Measurements from ENCODE around the gene ADAP1. TPM values are rescaled to one million over a fixed set of nuclear protein-coding genes. Genes with fewer than 3 reads are reported as not detected.
A peak's percentile ranks its signal among the peaks of the same experiment; 100 is the strongest.
"Not testable (repeated sequence)": the region's sequence is repeated elsewhere in the genome, so short reads cannot be mapped to it uniquely, and the experiment has no call there.

The ADAP1 gene
- total and polyA plus RNA-seq, 2 experiments from 2014 or later: 0.24 to 1.1 TPM

GRCh38 chr7:961546-962400, 7.3 kb upstream of the ADAP1 start:
- Histone ChIP-seq H3K9ac (no peak overlapping the region), H3K4me2 (ENCODE audit: unreplicated experiment) (no peak overlapping the region), H4K20me1 (ENCODE audit: insufficient read depth) (no peaks in the 10 kb centered on the region), H3K4me3 (no peak overlapping the region), H2AFZ (no peak overlapping the region), H3K4me1 (ENCODE audit: insufficient read depth) (peaks cover 7% of the 10 kb centered on the region), H3K27me3 (replicated peaks; ENCODE audit: insufficient read depth) (peaks cover 4% of the 10 kb centered on the region; the same call in 1 of the 2 replicates), H3K36me3 (ENCODE audit: low read depth) (no peaks in the 10 kb centered on the region), H3F3A (ENCODE audit: insufficient read depth) (peaks cover 10% of the 10 kb centered on the region), H3K9me2 (ENCODE audit: insufficient read depth) (no peaks in the 10 kb centered on the region), H3K27ac (no peak overlapping the region), H3K9me3 (ENCODE audit: low read depth) (no peaks in the 10 kb centered on the region), H3K79me2 (ENCODE audit: insufficient read depth) (no peaks in the 10 kb centered on the region)
- TF ChIP-seq EZH2 (IDR thresholded peaks at IDR 0.05; ENCODE audit: insufficient read depth, poor library complexity, severe bottlenecking) (no peak), EZH2phosphoT487 (IDR thresholded peaks at IDR 0.05; ENCODE audit: insufficient read depth, low read depth) (no peak)
- DNase-seq: no peak
- 81 to 84% methylated on average over 18 to 37 of the region's 37 CpGs for WGBS, 2 experiments (ENCODE audit: low coverage in 1 of 2, low lambda C conversion rate in 2 of 2, missing lambda C conversion rate in 2 of 2)
- in situ Hi-C loops (cut with MboI): no loop called here

GRCh38 chr7:960972-961371, 6.5 kb upstream of the ADAP1 start:
- H3F3A ChIP-seq (ENCODE audit: insufficient read depth); H3K79me2 ChIP-seq (ENCODE audit: insufficient read depth); H3K36me3 ChIP-seq (ENCODE audit: low read depth); H4K20me1 ChIP-seq (ENCODE audit: insufficient read depth); H3K4me3 ChIP-seq; in situ Hi-C loops (cut with MboI); H3K4me2 ChIP-seq (ENCODE audit: unreplicated experiment); H3K9me2 ChIP-seq (ENCODE audit: insufficient read depth); H3K9me3 ChIP-seq (ENCODE audit: low read depth); H3K27ac ChIP-seq; H2AFZ ChIP-seq; H3K9ac ChIP-seq; H3K27me3 ChIP-seq (replicated peaks; ENCODE audit: insufficient read depth); H3K4me1 ChIP-seq (ENCODE audit: insufficient read depth): not testable (repeated sequence)
- DNase-seq: peak; percentile 23
- 23% methylated on average over 13 of the region's 13 CpGs for WGBS, 2 experiments (ENCODE audit: low coverage in 1 of 2, low lambda C conversion rate in 2 of 2, missing lambda C conversion rate in 2 of 2)

GRCh38 chr7:960269-960871, 5.9 kb upstream of the ADAP1 start:
- H3K27ac ChIP-seq: no peak overlapping the region
- no peak overlapping the region for H3K4me2 ChIP-seq (ENCODE audit: unreplicated experiment)
- H3K27me3 ChIP-seq (replicated peaks; ENCODE audit: insufficient read depth): peaks cover 4% of the 10 kb centered on the region; the same call in 1 of the 2 replicates
- peaks cover 4% of the 10 kb centered on the region for H3K4me1 ChIP-seq (ENCODE audit: insufficient read depth)
- DNase-seq: no peak
- no peak overlapping the region for H3K9ac ChIP-seq
- H4K20me1 ChIP-seq (ENCODE audit: insufficient read depth): no peaks in the 10 kb centered on the region
- no peaks in the 10 kb centered on the region for H3K9me2 ChIP-seq (ENCODE audit: insufficient read depth)
- in situ Hi-C loops (cut with MboI): no loop called here
- 47 to 53% methylated on average over 31 of the region's 31 CpGs for WGBS, 2 experiments (ENCODE audit: low coverage in 1 of 2, low lambda C conversion rate in 2 of 2, missing lambda C conversion rate in 2 of 2)
- no peak overlapping the region for H2AFZ ChIP-seq
- TF ChIP-seq EZH2 (IDR thresholded peaks at IDR 0.05; ENCODE audit: insufficient read depth, poor library complexity, severe bottlenecking) (no peak), EZH2phosphoT487 (IDR thresholded peaks at IDR 0.05; ENCODE audit: insufficient read depth, low read depth) (no peak)
- peaks cover 5% of the 10 kb centered on the region for H3F3A ChIP-seq (ENCODE audit: insufficient read depth)
- H3K9me3 ChIP-seq (ENCODE audit: low read depth): no peaks in the 10 kb centered on the region
- no peaks in the 10 kb centered on the region for H3K79me2 ChIP-seq (ENCODE audit: insufficient read depth)
- no peak overlapping the region for H3K4me3 ChIP-seq
- H3K36me3 ChIP-seq (ENCODE audit: low read depth): no peaks in the 10 kb centered on the region

- DNase-seq; H3K36me3 ChIP-seq (ENCODE audit: low read depth); H3K9me2 ChIP-seq (ENCODE audit: insufficient read depth); H3K9me3 ChIP-seq (ENCODE audit: low read depth); H3K27ac ChIP-seq; H2AFZ ChIP-seq; H3K9ac ChIP-seq; H4K20me1 ChIP-seq (ENCODE audit: insufficient read depth); in situ Hi-C loops (cut with MboI); H3F3A ChIP-seq (ENCODE audit: insufficient read depth); H3K79me2 ChIP-seq (ENCODE audit: insufficient read depth); H3K4me2 ChIP-seq (ENCODE audit: unreplicated experiment); H3K4me1 ChIP-seq (ENCODE audit: insufficient read depth); H3K4me3 ChIP-seq; H3K27me3 ChIP-seq (replicated peaks; ENCODE audit: insufficient read depth): not testable (repeated sequence)
- WGBS, 2 experiments (ENCODE audit: low coverage in 1 of 2, low lambda C conversion rate in 2 of 2, missing lambda C conversion rate in 2 of 2): 89 to 90% methylated on average over 10 of the region's 10 CpGs
Measured at GRCh38 chr7:959740-960139, 5.3 kb upstream of the ADAP1 start.
